Measurements from ENCODE around the gene IMMP2L.
"Not testable (repeated sequence)": the region's sequence is repeated elsewhere in the genome, so short reads cannot be mapped to it uniquely, and the experiment has no call there.

The IMMP2L gene

DNA sequence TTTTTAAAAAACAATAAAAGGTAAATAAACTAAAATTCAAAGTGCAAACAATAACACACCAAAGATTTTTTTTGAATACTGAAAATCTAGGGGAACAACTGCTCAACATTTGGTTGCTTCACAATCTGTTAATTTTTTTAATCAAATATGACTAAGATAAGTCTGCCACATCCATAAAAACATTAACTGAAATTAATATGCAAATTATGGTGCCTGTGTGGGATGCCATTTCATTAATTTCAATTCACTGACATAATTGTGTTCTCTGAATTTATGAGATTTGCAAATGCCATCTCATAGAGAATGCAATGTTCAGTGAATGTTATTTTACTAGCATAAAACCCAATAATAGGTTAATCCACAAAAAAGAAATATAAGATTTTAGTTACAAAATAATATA, 237.5 kb downstream of the IMMP2L start:
- DNase-seq: no peak

GRCh38 chr7:111324228-111324627, 238.1 kb downstream of the IMMP2L start:
- no peak for DNase-seq

DNA sequence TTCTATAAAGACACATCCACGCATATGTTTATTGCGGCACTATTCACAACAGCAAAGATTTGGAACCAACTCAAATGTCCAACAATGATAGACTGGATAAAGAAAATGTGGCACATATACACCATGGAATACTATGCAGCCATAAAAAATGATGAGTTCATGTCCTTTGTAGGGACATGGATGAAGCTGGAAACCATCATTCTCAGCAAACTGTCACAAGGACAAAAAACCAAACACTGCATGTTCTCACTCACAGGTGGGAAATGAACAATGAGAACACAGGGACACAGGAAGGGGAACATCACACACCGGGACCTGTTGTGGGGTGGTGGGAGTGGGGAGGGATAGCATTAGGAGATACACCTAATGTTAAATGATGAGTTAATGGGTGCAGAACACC, 238.6 kb downstream of the IMMP2L start:
- not testable (repeated sequence) for DNase-seq

- DNase-seq: no peak
Observed at GRCh38 chr7:111320133-111320532, 242.2 kb downstream of the IMMP2L start.

DNA sequence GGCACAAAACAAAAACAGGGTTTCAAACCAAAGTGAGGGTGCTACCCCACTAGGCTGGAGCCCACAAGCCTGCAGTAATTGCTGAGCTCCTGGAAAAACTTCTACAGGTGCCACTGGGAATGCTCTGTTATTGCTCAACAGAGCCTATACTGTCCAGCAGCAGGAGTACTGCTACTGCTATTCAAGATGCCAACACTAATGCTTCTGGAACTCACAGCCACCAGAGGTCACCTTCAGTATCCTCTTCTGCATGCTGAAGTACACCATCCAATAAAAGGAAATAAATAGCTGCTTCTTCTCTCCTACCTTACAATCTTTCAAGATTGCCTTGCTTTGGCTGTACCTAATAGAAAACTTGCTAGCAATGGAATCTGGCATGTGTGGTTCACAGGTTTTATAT, 249.3 kb downstream of the IMMP2L start:
- no peak for DNase-seq

DNA sequence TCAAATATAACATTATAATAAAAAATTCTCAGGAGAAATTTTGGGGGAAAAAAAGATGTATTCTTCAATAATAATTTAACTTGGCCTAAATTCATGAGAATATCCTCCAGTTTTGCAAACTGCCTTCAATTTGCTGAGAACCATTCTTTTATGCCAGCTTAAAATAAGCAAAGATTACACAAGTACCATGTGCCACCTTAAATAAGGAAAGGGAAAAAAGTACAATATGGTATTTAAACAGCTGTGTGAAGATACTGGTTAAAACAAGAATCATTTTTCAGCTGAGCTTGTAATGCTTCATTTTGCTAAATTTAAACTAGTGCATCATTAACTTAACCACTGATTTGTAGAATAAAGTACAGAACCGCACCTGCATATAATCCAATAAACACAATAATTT, 253.6 kb downstream of the IMMP2L start:
- no peak for DNase-seq

GRCh38 chr7:111301891-111302290, 260.4 kb downstream of the IMMP2L start:
- DNase-seq: no peak

GRCh38 chr7:111294494-111294893, 267.8 kb downstream of the IMMP2L start:
- no peak for DNase-seq

- DNase-seq: no peak
Observed at GRCh38 chr7:111292026-111292470, 270.2 kb downstream of the IMMP2L start.

DNA sequence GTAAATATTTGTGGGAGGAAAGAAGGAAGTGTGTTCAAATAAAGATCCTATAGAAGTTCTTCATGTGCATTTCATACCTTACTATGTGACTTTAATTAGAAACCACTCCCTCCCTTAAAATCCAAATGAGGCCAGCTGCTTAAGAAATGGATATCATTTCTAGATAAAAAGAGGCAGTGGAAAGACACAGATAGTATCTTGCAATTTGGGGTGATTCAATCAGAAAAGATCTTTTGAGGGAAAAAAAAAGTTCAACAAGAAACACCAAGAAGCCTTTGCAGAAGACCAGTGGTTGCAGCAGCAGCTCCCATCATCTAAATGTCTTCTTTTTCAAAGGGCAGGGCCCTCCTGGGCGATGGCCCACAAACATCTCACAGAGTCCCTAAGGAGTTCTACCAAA, 271.3 kb downstream of the IMMP2L start:
- no peak for DNase-seq

- no peak for DNase-seq
Observed at GRCh38 chr7:111290419-111290818, 271.9 kb downstream of the IMMP2L start.

- DNase-seq: not testable (repeated sequence)
Observed at GRCh38 chr7:111288441-111288840, 273.9 kb downstream of the IMMP2L start.

- no peak for DNase-seq
Observed at GRCh38 chr7:111282626-111283025, 279.7 kb downstream of the IMMP2L start.

DNA sequence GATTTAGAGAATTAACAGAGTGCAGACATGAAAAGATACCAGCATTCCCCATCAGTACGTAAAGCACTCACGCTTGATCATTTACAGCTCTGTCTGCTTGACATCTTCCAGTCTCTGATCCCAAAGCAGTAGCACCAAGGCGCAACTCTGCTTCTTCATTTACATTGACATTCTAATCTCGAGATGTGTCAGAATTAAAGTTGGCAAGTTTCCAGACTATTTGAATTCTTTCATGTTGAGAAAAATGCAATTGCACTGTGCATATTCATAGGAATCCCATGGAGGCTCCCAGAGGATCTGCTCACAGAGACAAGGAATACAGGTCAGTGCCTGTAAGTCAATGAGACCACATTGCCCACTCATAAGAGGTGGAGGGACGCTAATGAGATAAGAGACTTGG, 287.4 kb downstream of the IMMP2L start:
- no peak for DNase-seq

GRCh38 chr7:111272092-111272491, 290.2 kb downstream of the IMMP2L start:
- no peak for DNase-seq

DNA sequence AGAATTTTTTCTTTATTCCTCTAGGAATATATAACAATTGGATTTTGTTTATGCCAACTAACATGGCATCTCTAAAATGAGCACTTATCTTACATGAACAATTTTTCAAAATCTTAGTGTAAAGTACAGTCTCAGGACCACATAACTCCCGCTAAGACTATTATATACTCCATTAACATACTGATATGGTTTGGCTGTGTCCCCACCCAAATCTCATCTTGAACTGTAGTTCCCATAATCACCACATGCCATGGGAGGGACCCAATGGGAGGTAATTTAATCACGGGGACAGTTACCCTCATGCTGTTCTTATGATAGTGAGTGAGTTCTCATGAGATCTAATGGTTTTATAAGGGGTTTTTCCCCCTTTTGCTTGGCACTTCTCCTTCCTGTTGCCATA, 291.5 kb downstream of the IMMP2L start:
- DNase-seq: not testable (repeated sequence)

DNA sequence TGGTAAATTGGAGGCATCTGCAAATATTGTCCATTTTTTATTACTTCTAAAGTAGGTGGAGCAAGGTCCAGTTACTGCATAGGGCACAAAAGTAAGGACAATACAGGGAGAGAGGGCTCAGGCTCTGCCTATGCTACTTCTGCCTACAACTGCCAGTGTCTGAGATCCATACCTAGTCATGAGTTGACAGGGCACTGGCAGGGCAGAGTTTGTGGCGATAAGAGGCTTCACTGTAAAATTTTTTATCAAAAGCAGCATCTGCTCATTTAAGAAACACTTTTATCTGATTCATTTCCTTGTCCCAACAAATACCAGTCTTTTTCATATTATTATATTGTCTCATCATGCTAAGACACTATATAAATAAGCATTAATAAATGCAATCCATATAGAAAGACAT, 293.4 kb downstream of the IMMP2L start:
- no peak for DNase-seq

DNA sequence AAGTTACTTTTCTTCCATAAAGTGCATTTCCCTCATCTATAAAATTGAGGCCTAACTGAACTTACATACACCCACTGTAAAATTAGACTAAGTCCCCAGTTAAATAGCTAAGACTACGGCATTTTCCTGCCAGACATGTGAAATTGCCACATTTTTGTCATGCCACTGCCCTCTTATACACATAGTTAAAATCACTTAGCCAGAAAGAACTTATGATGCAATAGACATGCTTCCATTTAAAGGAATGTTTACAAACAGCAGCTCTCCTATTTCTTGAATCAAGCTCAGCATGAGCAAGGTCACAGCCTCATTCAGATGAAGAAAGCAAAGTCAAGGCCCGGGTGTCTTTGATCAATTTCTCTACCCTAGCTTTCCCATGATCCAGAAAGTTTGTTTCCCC, 295.7 kb downstream of the IMMP2L start:
- DNase-seq: no peak

DNA sequence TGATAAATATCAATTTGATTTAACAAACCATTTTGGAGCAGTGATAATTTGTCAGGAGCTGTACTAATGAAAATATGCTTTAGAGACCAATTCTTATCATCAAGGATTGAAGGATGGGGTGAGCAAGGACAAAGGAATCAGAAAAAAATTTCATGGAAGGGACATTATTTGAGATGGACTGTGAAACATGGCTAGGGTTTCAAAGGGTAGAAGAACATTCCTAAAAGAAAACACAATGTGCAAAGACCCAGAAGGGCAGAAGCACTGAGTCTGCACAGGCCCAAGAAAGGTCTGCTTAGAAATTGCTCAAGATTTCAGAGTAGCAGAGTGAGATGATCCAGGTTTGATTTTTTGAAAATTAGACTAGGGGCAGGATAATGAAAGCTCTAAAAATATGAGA, 296.9 kb downstream of the IMMP2L start:
- DNase-seq: no peak

DNA sequence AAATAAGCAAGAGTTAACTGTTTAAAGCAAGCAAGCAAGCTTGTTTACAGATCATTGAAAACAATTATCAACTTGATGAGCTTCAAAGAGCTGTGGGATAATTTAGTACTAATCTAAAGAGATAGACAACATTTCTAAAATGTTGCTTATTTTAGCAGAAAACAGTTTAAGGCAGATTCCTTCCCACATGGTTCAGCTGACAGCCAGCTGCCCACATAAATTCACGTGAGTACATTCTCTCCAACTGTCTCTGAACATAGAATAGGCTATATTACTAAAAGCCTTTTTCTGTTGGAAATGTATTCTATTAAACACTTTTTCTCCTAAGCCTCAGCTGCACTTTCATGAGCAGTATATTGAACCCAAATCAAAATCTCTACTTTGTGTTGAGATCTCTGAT, 297.3 kb downstream of the IMMP2L start:
- DNase-seq: no peak

DNA sequence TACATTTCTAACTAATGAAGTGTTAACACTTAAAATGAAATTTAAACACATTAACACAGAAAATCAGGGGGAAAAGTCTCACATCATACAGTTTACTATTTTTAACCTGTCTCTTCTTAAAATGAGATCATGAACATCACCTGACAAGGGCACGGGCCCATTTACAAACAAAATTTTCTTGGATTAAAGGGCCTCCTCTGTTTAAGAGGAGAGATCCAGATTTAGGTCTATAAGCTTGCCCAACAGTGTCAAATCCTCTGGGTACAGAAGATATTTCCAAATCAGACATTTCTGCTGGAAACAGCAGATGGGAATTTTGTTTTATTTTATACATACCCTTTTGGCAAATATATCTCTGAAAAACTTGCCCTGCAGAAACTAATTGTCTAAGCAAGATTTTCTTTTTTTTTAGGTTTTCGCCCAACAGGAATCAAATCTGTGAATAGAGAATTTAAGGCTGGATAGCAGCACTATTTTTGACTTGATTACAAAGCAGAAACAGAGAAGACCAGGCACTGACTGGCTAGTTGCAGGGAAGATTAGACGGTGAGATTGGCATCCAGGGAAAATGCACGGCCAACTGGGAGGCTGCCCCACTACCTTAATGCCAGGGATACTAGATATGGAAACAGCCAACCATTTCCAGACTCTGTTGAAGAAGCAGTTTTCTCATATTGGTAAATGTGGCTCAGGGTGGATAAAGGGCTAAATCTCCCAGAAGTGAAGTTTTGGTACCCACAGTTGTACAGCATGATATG, 298.0 kb downstream of the IMMP2L start:
- DNase-seq: no peak

DNA sequence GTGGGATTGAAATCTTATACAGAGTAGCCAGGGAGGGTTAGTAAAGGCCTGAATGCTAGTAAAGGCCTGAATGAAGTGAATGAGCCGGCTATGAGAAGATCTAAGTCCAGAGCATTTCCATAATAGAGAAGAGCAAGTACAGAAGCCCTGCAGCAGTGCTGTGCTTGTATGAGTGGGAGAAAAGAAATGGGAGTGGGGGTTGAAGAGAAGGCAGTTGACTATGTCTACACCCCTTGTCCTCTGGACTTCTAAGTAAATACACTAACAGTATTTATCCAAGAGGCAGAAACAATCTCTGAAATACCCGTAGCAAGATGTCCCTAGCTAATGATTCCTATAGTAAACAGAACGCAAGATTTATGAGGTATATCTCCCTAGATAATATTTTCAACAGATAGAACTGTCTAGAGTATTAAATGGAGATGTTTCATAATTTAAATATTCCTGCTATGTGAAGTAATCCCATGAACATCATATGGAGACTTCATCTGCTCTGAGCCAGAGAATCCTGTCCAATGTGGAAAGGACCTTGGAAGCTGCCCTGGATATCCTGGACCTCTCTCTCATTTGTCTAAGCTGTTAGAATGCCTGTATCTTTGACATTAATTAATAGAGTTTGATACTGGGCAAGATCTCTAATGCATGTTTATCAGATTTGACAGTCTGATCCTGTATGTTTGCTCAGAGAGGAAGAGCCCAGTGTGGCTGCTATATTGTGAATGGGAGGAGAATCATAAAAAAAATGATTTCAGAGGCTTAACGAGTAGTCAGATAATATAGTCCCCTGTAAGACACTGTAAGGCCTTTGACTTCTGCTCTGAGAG, 299.8 kb downstream of the IMMP2L start:
- no peak for DNase-seq

DNA sequence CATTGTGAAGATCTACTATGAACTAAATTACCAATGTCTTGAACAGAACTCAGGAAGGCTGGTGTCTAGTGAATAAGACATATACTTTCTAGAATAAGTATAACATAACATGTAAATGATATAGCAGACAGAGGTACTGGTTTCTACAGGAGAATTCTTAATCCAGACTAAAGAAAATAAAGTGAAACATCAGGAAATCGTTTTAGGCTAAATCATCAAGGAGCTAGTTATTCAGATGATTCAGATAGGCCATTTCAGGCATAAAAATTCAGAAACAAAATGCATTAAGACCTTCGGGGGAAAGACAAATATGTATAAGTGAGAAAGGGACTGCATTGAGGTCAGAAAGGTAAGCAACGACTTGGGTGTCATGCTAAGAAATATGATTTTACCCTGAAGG, 300.8 kb downstream of the IMMP2L start:
- no peak for DNase-seq

DNA sequence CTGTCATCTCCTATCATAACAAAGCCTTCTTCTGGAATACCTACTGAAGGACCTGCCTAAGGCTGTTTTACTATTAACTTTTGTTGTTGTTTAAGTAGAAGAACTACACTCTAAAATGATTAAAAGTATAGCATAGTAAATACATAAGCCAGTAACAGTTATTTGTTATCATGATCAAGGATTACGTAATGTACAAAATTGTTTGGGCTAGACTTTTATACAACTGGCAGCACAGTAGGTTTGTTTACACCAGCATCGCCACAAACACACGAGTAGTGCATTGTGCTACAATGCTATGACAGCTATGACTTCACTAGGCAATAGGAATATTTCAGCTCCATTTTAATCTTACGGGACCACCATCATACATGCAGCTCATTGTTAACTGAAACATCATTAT, 302.3 kb downstream of the IMMP2L start:
- DNase-seq: no peak
